Type B pancreatic cell (in vitro differentiated cells): Measurements from ENCODE around the gene OARD1. TPM values are rescaled to one million over a fixed set of nuclear protein-coding genes. Genes with fewer than 3 reads are reported as not detected.
A peak's percentile ranks its signal among the peaks of the same experiment; 100 is the strongest.
"Not testable (repeated sequence)": the region's sequence is repeated elsewhere in the genome, so short reads cannot be mapped to it uniquely, and the experiment has no call there.

Experiments
- DNase-seq: peaks from one replicate; pipeline ENCODE4 v3.0.0; 2021; ENCODE audit warnings: mixed read lengths; ENCODE audit not compliant: unreplicated experiment; ENCODE audit errors: extremely low spot score
- H3K27ac Mint-ChIP-seq: 2 replicates; pipeline ENCODE4 v1.8.0; 2021; ENCODE audit warnings: mild to moderate bottlenecking, mixed read lengths
- H3K27me3 Mint-ChIP-seq: 2 replicates; pipeline ENCODE4 v1.8.0; 2021; ENCODE audit warnings: mixed read lengths
- H3K36me3 Mint-ChIP-seq: 2 replicates; pipeline ENCODE4 v1.8.0; 2021; ENCODE audit warnings: mixed read lengths
- H3K4me1 Mint-ChIP-seq: one replicate; pipeline ENCODE4 v1.8.0; 2021; ENCODE audit warnings: mixed read lengths; ENCODE audit not compliant: unreplicated experiment
- H3K4me3 Mint-ChIP-seq: 2 replicates; pipeline ENCODE4 v1.8.0; 2021; ENCODE audit warnings: mild to moderate bottlenecking, mixed read lengths
- H3K9me3 Mint-ChIP-seq: 2 replicates; pipeline ENCODE4 v1.8.0; 2021; ENCODE audit warnings: mixed read lengths
- CTCF ChIP-seq: fragments of 200-600 bp; sonication (generic); conservative IDR thresholded peaks from 2 replicates; pipeline ENCODE4 v1.5.0; 2021; ENCODE audit warnings: antibody characterized with exemption, mild to moderate bottlenecking
- total RNA-seq: library from RNA; stranded (reverse); gene quantifications from 2 replicates; pipeline ENCODE4 v1.2.1, GENCODE V29; 2021; ENCODE audit warnings: low replicate concordance

The OARD1 gene
- total RNA-seq, 1 donor from 2014 or later = 33.7 TPM

- no peaks in the 10 kb centered on the region for H3K27me3 Mint-ChIP-seq
Observed at GRCh38 chr6:41023114-41023513, 49.0 kb downstream of the OARD1 start.

GRCh38 chr6:41022294-41022693 is 49.9 kb downstream of the OARD1 start:
- Mint-ChIP-seq H3K4me3 (peak overlapping the region; percentile 16), H3K4me1 (peaks cover 30% of the 10 kb centered on the region), H3K27ac (peak overlapping the region; percentile 73), H3K27me3 (no peaks in the 10 kb centered on the region), H3K36me3 (peaks cover 22% of the 10 kb centered on the region), H3K9me3 (no peaks in the 10 kb centered on the region)
- no peak for DNase-seq
- no peak for TF ChIP-seq CTCF

More at GRCh38 chr6:41023114-41023513, 49.0 kb downstream of the OARD1 start:
- no peak overlapping the region for H3K27ac Mint-ChIP-seq
- peaks cover 34% of the 10 kb centered on the region for H3K4me1 Mint-ChIP-seq
- TF ChIP-seq CTCF = no peak
- H3K4me3 Mint-ChIP-seq = no peak overlapping the region
- H3K36me3 Mint-ChIP-seq = peaks cover 21% of the 10 kb centered on the region
- DNase-seq = no peak
- H3K9me3 Mint-ChIP-seq = no peaks in the 10 kb centered on the region

GRCh38 chr6:41021832-41022231 is 50.3 kb downstream of the OARD1 start:
- H3K27ac Mint-ChIP-seq = peak overlapping the region; percentile 73
- no peak for TF ChIP-seq CTCF
- no peaks in the 10 kb centered on the region for H3K27me3 Mint-ChIP-seq
- H3K36me3 Mint-ChIP-seq = peaks cover 22% of the 10 kb centered on the region
- no peaks in the 10 kb centered on the region for H3K9me3 Mint-ChIP-seq
- no peak overlapping the region for H3K4me3 Mint-ChIP-seq
- no peak for DNase-seq
- peaks cover 35% of the 10 kb centered on the region for H3K4me1 Mint-ChIP-seq

- H3K27me3 Mint-ChIP-seq = no peaks in the 10 kb centered on the region
- DNase-seq = no peak
- H3K9me3 Mint-ChIP-seq = no peaks in the 10 kb centered on the region
- H3K36me3 Mint-ChIP-seq = peaks cover 17% of the 10 kb centered on the region
- H3K4me3 Mint-ChIP-seq = no peak overlapping the region
- H3K4me1 Mint-ChIP-seq = peaks cover 21% of the 10 kb centered on the region
- H3K27ac Mint-ChIP-seq = no peak overlapping the region
- TF ChIP-seq CTCF = no peak
Observed at GRCh38 chr6:41017663-41018062, 54.5 kb downstream of the OARD1 start.

GRCh38 chr6:41015860-41016259 is 56.3 kb downstream of the OARD1 start:
- not testable (repeated sequence) for DNase-seq, H3K4me3 Mint-ChIP-seq, H3K27me3 Mint-ChIP-seq, H3K9me3 Mint-ChIP-seq, H3K27ac Mint-ChIP-seq
- peaks cover 11% of the 10 kb centered on the region for H3K4me1 Mint-ChIP-seq
- H3K36me3 Mint-ChIP-seq = peaks cover 17% of the 10 kb centered on the region

- Mint-ChIP-seq H3K4me1 (peaks cover 11% of the 10 kb centered on the region), H3K27ac (no peak overlapping the region), H3K9me3 (no peaks in the 10 kb centered on the region), H3K27me3 (no peaks in the 10 kb centered on the region), H3K36me3 (peaks cover 11% of the 10 kb centered on the region), H3K4me3 (no peak overlapping the region)
- no peak for DNase-seq
- TF ChIP-seq CTCF = no peak
Observed at GRCh38 chr6:41014780-41015179, 57.4 kb downstream of the OARD1 start.

Other genes starting within 250 kb of the OARD1 start
- 3.1 and 5.1 TPM in 2 replicates for gene UNC5CL, start 33.1 kb downstream of the OARD1 start, total RNA-seq
- gene TSPO2, start 29.9 kb downstream of the OARD1 start, total RNA-seq = not detected in 2 replicates
- 0.64 and 1.5 TPM in 2 replicates for gene APOBEC2, start 19.2 kb downstream of the OARD1 start, total RNA-seq
- gene NFYA, start 618 bp upstream of the OARD1 start, total RNA-seq = 31.4 and 40.4 TPM in 2 replicates
- not detected in 2 replicates for gene TREML1, start 82.0 kb upstream of the OARD1 start, total RNA-seq
- not detected in 2 replicates for gene TREM2, start 90.8 kb upstream of the OARD1 start, total RNA-seq
- not detected in 2 replicates for gene TREML2, start 128.8 kb upstream of the OARD1 start, total RNA-seq
- gene TREML4, start 156.0 kb upstream of the OARD1 start, total RNA-seq = not detected in 2 replicates
- not detected in 2 replicates for gene TREM1, start 214.3 kb upstream of the OARD1 start, total RNA-seq